Measurements from ENCODE around the gene MYPN.
"Not testable (repeated sequence)": the region's sequence is repeated elsewhere in the genome, so short reads cannot be mapped to it uniquely, and the experiment has no call there.

Gene MYPN

GRCh38 chr10:68135922-68136792 lies 26.9 kb downstream of the MYPN start:
- no peak for DNase-seq

GRCh38 chr10:68137171-68137570 lies 27.9 kb downstream of the MYPN start:
- DNase-seq, result no peak

- DNase-seq, result no peak
Measured at GRCh38 chr10:68138526-68138925, 29.2 kb downstream of the MYPN start.

- DNase-seq, result no peak
Measured at GRCh38 chr10:68139448-68140272, 30.4 kb downstream of the MYPN start.

- no peak for DNase-seq
Measured at GRCh38 chr10:68142761-68143160, 33.5 kb downstream of the MYPN start.

- no peak for DNase-seq
Measured at GRCh38 chr10:68144709-68145108, 35.4 kb downstream of the MYPN start.

- DNase-seq, result no peak
Measured at GRCh38 chr10:68145705-68146104, 36.4 kb downstream of the MYPN start.

- DNase-seq, result no peak
Measured at GRCh38 chr10:68146133-68146532, 36.8 kb downstream of the MYPN start.

- DNase-seq, result no peak
Measured at GRCh38 chr10:68151453-68151852, 42.2 kb downstream of the MYPN start.

GRCh38 chr10:68153473-68154210 lies 44.4 kb downstream of the MYPN start:
- DNase-seq, result no peak

GRCh38 chr10:68154211-68154497 lies 44.9 kb downstream of the MYPN start:
- no peak for DNase-seq

- DNase-seq, result no peak
Measured at GRCh38 chr10:68155615-68156210, 46.4 kb downstream of the MYPN start.

- DNase-seq, result peak; percentile 68
Measured at GRCh38 chr10:68156373-68157185, 47.3 kb downstream of the MYPN start.

GRCh38 chr10:68157522-68157921 lies 48.2 kb downstream of the MYPN start:
- DNase-seq, result not testable (repeated sequence)

GRCh38 chr10:68158031-68158430 lies 48.7 kb downstream of the MYPN start:
- no peak for DNase-seq

GRCh38 chr10:68163735-68164134 lies 54.4 kb downstream of the MYPN start:
- no peak for DNase-seq

- no peak for DNase-seq
Measured at GRCh38 chr10:68165643-68166042, 56.4 kb downstream of the MYPN start.

- DNase-seq, result no peak
Measured at GRCh38 chr10:68166871-68167585, 57.7 kb downstream of the MYPN start.

- DNase-seq, result no peak
Measured at GRCh38 chr10:68167586-68168189, 58.4 kb downstream of the MYPN start.

- no peak for DNase-seq
Measured at GRCh38 chr10:68171539-68172080, 62.3 kb downstream of the MYPN start.

- DNase-seq, result no peak
Measured at GRCh38 chr10:68172324-68172723, 63.0 kb downstream of the MYPN start.

All from stimulated activated CD8-positive, alpha-beta memory T cell treated with anti-CD3 and anti-CD28 coated beads, Interleukin-4, amount 100 ng/mL, for 48 hours (primary cell).